Neural cell (in vitro differentiated cells): Measurements from ENCODE around the gene CLDN2. TPM values are rescaled to one million over a fixed set of nuclear protein-coding genes. Genes with fewer than 3 reads are reported as not detected.

Source experiments
- H2AFZ ChIP-seq: fragments of 200-600, 300-800 bp; sonication (generic), shearing (Covaris generic); 2 replicates; pipeline ENCODE4 v1.6.0; 2014; ENCODE audit warnings: low read depth, mild to moderate bottlenecking, antibody characterized with exemption, low read length, moderate library complexity
- H3F3A ChIP-seq: fragments of 200-600 bp; shearing (Covaris generic); 2 replicates; pipeline ENCODE4 v1.6.1; 2016; ENCODE audit warnings: mild to moderate bottlenecking, moderate library complexity, mixed read lengths, antibody characterized with exemption, low read length; ENCODE audit not compliant: insufficient read depth, poor library complexity, severe bottlenecking
- H3K27ac ChIP-seq: fragments of 200-600, 300-800 bp; sonication (generic), shearing (Covaris generic); 2 replicates; pipeline ENCODE4 v1.5.1; 2014; ENCODE audit warnings: mild to moderate bottlenecking, low read length, moderate library complexity
- H3K27me3 ChIP-seq: fragments of 300-800, 200-600 bp; sonication (generic), shearing (Covaris generic); 2 replicates; pipeline ENCODE4 v1.6.0; 2014; ENCODE audit warnings: mild to moderate bottlenecking, low read depth, low read length, moderate library complexity; ENCODE audit not compliant: insufficient read depth
- H3K36me3 ChIP-seq: fragments of 300-800, 200-600 bp; sonication (generic), shearing (Covaris generic); 2 replicates; pipeline ENCODE4 v1.5.1; 2014; ENCODE audit warnings: mild to moderate bottlenecking, antibody characterized with exemption, low read length, moderate library complexity; ENCODE audit not compliant: insufficient read depth
- H3K4me2 ChIP-seq: fragments of 300-800, 200-600 bp; sonication (generic), shearing (Covaris generic); 2 replicates; pipeline ENCODE4 v1.6.0; 2014; ENCODE audit warnings: mild to moderate bottlenecking, low read length
- H3K4me3 ChIP-seq: fragments of 300-800, 200-600 bp; sonication (generic), shearing (Covaris generic); 2 replicates; pipeline ENCODE4 v1.5.1; 2014; ENCODE audit warnings: mild to moderate bottlenecking, low read length, moderate library complexity
- H3K79me2 ChIP-seq: fragments of 200-600 bp; shearing (Covaris generic); replicated peaks from 2 replicates; pipeline ENCODE4 v1.6.0; 2014; ENCODE audit warnings: mild to moderate bottlenecking, low read length, moderate library complexity; ENCODE audit not compliant: insufficient read depth
- H3K9ac ChIP-seq: fragments of 300-800, 200-600 bp; sonication (generic), shearing (Covaris generic); 2 replicates; pipeline ENCODE4 v1.6.1; 2016; ENCODE audit warnings: mild to moderate bottlenecking, low read length, mixed read lengths
- H3K9me2 ChIP-seq: fragments of 200-600 bp; shearing (Covaris generic); 2 replicates; pipeline ENCODE4 v1.6.1; 2016; ENCODE audit warnings: mild to moderate bottlenecking, low read length, mixed read lengths; ENCODE audit not compliant: insufficient read depth
- H3K9me3 ChIP-seq: fragments of 200-600, 300-800 bp; sonication (generic), shearing (Covaris generic); 2 replicates; pipeline ENCODE4 v1.6.1; 2016; ENCODE audit warnings: mild to moderate bottlenecking, mixed run types, low read length, moderate library complexity, mixed read lengths
- H4K20me1 ChIP-seq: fragments of 200-600 bp; shearing (Covaris generic); 2 replicates; pipeline ENCODE4 v1.6.1; 2016; ENCODE audit warnings: mild to moderate bottlenecking, mixed run types; ENCODE audit not compliant: insufficient read depth
- EP300 ChIP-seq: fragments of 450-650 bp; conservative IDR thresholded peaks from 2 replicates; pipeline ENCODE4 v1.6.1; 2014; ENCODE audit warnings: antibody characterized with exemption, mild to moderate bottlenecking, moderate library complexity; ENCODE audit not compliant: poor library complexity, severe bottlenecking
- EZH2 ChIP-seq: fragments of 200-600, 300-800 bp; shearing (Covaris generic), sonication (generic); IDR thresholded peaks from 2 replicates; pipeline ENCODE4 v1.6.1; 2014; ENCODE audit warnings: antibody characterized with exemption, low read length, borderline replicate concordance, mild to moderate bottlenecking; ENCODE audit not compliant: insufficient read depth, poor library complexity, severe bottlenecking
- MXI1 ChIP-seq: fragments of 450-650 bp; conservative IDR thresholded peaks from 2 replicates; pipeline ENCODE4 v1.6.1; 2014; ENCODE audit warnings: antibody characterized with exemption, mild to moderate bottlenecking; ENCODE audit not compliant: poor library complexity, severe bottlenecking
- RAD21 ChIP-seq: fragments of 450-650 bp; conservative IDR thresholded peaks from 2 replicates; pipeline ENCODE4 v1.6.1; 2014; ENCODE audit warnings: antibody characterized with exemption, mild to moderate bottlenecking, moderate library complexity
- SMC3 ChIP-seq: fragments of 450-650 bp; conservative IDR thresholded peaks from 2 replicates; pipeline ENCODE4 v1.6.1; 2014; ENCODE audit warnings: antibody characterized with exemption, mild to moderate bottlenecking, moderate library complexity; ENCODE audit not compliant: poor library complexity
- TAF1 ChIP-seq: IDR thresholded peaks from 2 replicates; pipeline ENCODE4 v1.6.1; 2012; ENCODE audit warnings: low read depth
- polyA plus RNA-seq: library from polyadenylated mRNA; depleted of rRNA; stranded (reverse); fragments of >200 nt; gene quantifications from 2 replicates; pipeline ENCODE4 v1.2.3, GENCODE V29; 2014
- TF ChIP-seq, protein P1 (sequence below): IDR thresholded peaks from 2 replicates; pipeline ENCODE4 v1.6.1; 2012; ENCODE audit warnings: borderline replicate concordance
- TF ChIP-seq, protein P2 (sequence below): fragments of 450-650 bp; IDR thresholded peaks from 2 replicates; pipeline ENCODE4 v1.5.1; 2014; ENCODE audit warnings: antibody characterized with exemption, mild to moderate bottlenecking, moderate library complexity; ENCODE audit not compliant: poor library complexity, severe bottlenecking

Gene CLDN2
- polyA plus RNA-seq, 1 donor from 2014 or later, result not detected

DNA sequence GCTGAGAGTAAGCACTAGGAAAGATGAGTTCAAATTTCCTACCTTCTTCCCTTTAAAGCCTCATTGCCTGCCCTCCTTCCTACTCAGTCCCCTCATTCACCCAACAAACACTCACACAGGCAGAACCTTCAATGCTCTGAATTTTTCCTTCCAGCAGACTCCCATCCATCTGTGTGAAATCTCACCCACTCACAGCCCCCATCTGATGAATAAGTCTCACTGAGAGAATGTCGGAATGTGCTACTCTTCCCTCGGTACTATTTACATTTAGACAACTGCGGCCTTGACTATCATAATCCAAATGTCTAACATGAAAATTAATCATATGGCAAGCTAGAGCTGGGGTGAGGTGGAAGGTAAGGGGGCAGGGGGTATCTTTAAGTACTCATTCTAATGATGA lies 19.4 kb downstream of the CLDN2 start (continued):
- TF ChIP-seq EP300, result no peak

DNA sequence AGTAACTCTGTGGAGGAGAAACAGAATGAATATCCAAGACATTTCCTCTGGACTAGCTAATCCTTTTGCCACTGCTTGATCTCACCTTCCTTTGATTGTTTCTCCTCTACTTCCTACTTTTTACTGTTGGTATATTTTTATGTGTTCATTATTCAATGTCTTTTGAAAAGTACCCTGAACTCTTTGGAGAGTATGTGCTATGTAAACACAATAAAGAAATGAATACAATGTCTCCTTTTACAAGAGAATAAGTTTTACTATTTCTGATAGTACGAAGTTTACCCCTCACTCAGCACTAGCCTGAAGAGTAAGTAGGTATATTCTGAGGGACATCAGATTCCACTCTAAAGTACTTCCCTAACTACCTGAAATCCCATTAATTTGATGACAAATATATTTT lies 19.9 kb downstream of the CLDN2 start:
- H3K4me2 ChIP-seq, result no peak overlapping the region
- no peak overlapping the region for H3K4me3 ChIP-seq
- H3K9me2 ChIP-seq, result no peaks in the 10 kb centered on the region
- no peaks in the 10 kb centered on the region for H3K36me3 ChIP-seq
- H3K9me3 ChIP-seq, result no peaks in the 10 kb centered on the region
- H3K79me2 ChIP-seq, result no peaks in the 10 kb centered on the region
- H3K27me3 ChIP-seq, result no peaks in the 10 kb centered on the region
- TF ChIP-seq, protein P1, sequence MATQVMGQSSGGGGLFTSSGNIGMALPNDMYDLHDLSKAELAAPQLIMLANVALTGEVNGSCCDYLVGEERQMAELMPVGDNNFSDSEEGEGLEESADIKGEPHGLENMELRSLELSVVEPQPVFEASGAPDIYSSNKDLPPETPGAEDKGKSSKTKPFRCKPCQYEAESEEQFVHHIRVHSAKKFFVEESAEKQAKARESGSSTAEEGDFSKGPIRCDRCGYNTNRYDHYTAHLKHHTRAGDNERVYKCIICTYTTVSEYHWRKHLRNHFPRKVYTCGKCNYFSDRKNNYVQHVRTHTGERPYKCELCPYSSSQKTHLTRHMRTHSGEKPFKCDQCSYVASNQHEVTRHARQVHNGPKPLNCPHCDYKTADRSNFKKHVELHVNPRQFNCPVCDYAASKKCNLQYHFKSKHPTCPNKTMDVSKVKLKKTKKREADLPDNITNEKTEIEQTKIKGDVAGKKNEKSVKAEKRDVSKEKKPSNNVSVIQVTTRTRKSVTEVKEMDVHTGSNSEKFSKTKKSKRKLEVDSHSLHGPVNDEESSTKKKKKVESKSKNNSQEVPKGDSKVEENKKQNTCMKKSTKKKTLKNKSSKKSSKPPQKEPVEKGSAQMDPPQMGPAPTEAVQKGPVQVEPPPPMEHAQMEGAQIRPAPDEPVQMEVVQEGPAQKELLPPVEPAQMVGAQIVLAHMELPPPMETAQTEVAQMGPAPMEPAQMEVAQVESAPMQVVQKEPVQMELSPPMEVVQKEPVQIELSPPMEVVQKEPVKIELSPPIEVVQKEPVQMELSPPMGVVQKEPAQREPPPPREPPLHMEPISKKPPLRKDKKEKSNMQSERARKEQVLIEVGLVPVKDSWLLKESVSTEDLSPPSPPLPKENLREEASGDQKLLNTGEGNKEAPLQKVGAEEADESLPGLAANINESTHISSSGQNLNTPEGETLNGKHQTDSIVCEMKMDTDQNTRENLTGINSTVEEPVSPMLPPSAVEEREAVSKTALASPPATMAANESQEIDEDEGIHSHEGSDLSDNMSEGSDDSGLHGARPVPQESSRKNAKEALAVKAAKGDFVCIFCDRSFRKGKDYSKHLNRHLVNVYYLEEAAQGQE, result no peak
- TF ChIP-seq SMC3 (no peak), EZH2 (no peak), EP300 (no peak), RAD21 (no peak)
- TF ChIP-seq, protein P2, sequence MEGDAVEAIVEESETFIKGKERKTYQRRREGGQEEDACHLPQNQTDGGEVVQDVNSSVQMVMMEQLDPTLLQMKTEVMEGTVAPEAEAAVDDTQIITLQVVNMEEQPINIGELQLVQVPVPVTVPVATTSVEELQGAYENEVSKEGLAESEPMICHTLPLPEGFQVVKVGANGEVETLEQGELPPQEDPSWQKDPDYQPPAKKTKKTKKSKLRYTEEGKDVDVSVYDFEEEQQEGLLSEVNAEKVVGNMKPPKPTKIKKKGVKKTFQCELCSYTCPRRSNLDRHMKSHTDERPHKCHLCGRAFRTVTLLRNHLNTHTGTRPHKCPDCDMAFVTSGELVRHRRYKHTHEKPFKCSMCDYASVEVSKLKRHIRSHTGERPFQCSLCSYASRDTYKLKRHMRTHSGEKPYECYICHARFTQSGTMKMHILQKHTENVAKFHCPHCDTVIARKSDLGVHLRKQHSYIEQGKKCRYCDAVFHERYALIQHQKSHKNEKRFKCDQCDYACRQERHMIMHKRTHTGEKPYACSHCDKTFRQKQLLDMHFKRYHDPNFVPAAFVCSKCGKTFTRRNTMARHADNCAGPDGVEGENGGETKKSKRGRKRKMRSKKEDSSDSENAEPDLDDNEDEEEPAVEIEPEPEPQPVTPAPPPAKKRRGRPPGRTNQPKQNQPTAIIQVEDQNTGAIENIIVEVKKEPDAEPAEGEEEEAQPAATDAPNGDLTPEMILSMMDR, result no peak
- H3F3A ChIP-seq, result no peaks in the 10 kb centered on the region
- no peak overlapping the region for H2AFZ ChIP-seq
- H3K27ac ChIP-seq, result no peak overlapping the region
- H4K20me1 ChIP-seq, result no peaks in the 10 kb centered on the region
- H3K9ac ChIP-seq, result no peak overlapping the region

DNA sequence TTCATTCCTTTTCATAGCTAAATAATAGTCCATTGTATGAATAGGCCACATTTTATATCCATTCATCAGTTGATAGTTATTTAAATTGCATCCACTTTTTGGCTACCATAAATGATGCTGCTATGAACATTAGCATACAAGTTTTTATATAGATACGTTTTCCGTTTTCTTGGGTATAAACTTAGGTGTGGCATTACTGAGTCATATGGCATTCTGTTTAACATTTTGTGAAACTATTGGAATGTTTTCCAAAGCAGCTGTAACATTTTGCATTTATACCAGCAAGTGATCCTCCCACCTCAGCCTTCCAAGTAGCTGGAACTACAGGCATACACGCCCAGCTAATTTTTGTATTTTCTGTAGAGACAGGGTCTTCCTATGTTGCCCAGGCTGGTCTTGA lies 26.3 kb downstream of the CLDN2 start:
- no peaks in the 10 kb centered on the region for H3K36me3 ChIP-seq
- H4K20me1 ChIP-seq, result no peaks in the 10 kb centered on the region
- H3K9me2 ChIP-seq, result no peaks in the 10 kb centered on the region
- H3K27me3 ChIP-seq, result no peaks in the 10 kb centered on the region
- H3K27ac ChIP-seq, result no peak overlapping the region
- H3K79me2 ChIP-seq, result no peaks in the 10 kb centered on the region
- no peak overlapping the region for H2AFZ ChIP-seq
- H3K9ac ChIP-seq, result no peak overlapping the region
- no peak overlapping the region for H3K4me3 ChIP-seq
- H3K9me3 ChIP-seq, result no peaks in the 10 kb centered on the region
- no peaks in the 10 kb centered on the region for H3F3A ChIP-seq
- TF ChIP-seq SMC3, result no peak
- H3K4me2 ChIP-seq, result no peak overlapping the region

DNA sequence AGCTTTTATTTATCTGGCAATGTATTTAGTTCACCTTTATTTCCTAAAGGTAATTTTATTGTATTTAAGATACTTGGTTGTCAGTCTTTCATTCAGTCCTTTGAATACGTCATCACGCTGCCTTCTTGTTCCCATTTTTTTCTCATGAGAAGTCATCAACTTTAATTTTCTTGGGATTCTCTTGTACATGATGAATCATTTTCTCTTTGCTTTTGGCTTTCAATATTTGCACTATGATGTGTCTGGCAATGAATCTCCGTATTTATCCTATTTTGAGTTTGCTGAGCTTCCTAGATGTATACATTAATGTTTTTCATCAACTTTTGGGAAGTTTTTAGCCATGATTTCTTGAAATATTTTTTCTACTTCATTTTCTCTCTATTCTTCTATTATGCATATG lies 28.4 kb downstream of the CLDN2 start:
- Histone ChIP-seq H3K9me2 (no peaks in the 10 kb centered on the region), H4K20me1 (no peaks in the 10 kb centered on the region), H3K9ac (no peak overlapping the region), H2AFZ (no peak overlapping the region), H3K27ac (no peak overlapping the region), H3F3A (no peaks in the 10 kb centered on the region), H3K36me3 (no peaks in the 10 kb centered on the region), H3K4me3 (no peak overlapping the region), H3K4me2 (no peak overlapping the region), H3K9me3 (no peaks in the 10 kb centered on the region), H3K27me3 (no peaks in the 10 kb centered on the region), H3K79me2 (no peaks in the 10 kb centered on the region)
- TF ChIP-seq, protein P1, result no peak
- TF ChIP-seq MXI1, result no peak
- no peak for TF ChIP-seq TAF1
- no peak for TF ChIP-seq RAD21
